Nephron progenitor cell (in vitro differentiated cells): ENCODE measurements around the gene ALG3.

Experiments
- DNase-seq: peaks from one replicate; pipeline ENCODE4 v3.0.0; 2021
- H3K27ac Mint-ChIP-seq: 2 replicates; pipeline ENCODE4 v1.8.0; 2021; ENCODE audit warnings: mild to moderate bottlenecking, moderate library complexity, mixed read lengths
- H3K27me3 Mint-ChIP-seq: 2 replicates; pipeline ENCODE4 v1.8.0; 2021; ENCODE audit warnings: mild to moderate bottlenecking, low read depth, mixed read lengths; ENCODE audit not compliant: poor library complexity
- H3K36me3 Mint-ChIP-seq: 2 replicates; pipeline ENCODE4 v1.8.0; 2021; ENCODE audit warnings: low read depth, mixed read lengths
- H3K4me1 Mint-ChIP-seq: 2 replicates; pipeline ENCODE4 v1.8.0; 2021; ENCODE audit warnings: mixed read lengths
- H3K4me3 Mint-ChIP-seq: 2 replicates; pipeline ENCODE4 v1.8.0; 2021; ENCODE audit warnings: mild to moderate bottlenecking, moderate library complexity, mixed read lengths
- H3K9me3 Mint-ChIP-seq: 2 replicates; pipeline ENCODE4 v1.8.0; 2021; ENCODE audit warnings: mild to moderate bottlenecking, moderate library complexity, mixed read lengths
- CTCF ChIP-seq: fragments of 200-600 bp; sonication (generic); IDR thresholded peaks from 2 replicates; pipeline ENCODE4 v1.5.0; 2021; ENCODE audit warnings: antibody characterized with exemption

ALG3 gene

GRCh38 chr3:184290331-184290730, 41.6 kb upstream of the ALG3 start:
- no peak overlapping the region for H3K27ac Mint-ChIP-seq
- no peaks in the 10 kb centered on the region for H3K9me3 Mint-ChIP-seq
- no peaks in the 10 kb centered on the region for H3K4me1 Mint-ChIP-seq
- peaks cover 75% of the 10 kb centered on the region for H3K27me3 Mint-ChIP-seq
- no peak for DNase-seq
- TF ChIP-seq CTCF = no peak
- no peaks in the 10 kb centered on the region for H3K36me3 Mint-ChIP-seq
- no peak overlapping the region for H3K4me3 Mint-ChIP-seq

GRCh38 chr3:184289426-184289938, 40.7 kb upstream of the ALG3 start:
- no peaks in the 10 kb centered on the region for H3K9me3 Mint-ChIP-seq
- no peaks in the 10 kb centered on the region for H3K36me3 Mint-ChIP-seq
- peaks cover 76% of the 10 kb centered on the region for H3K27me3 Mint-ChIP-seq
- no peak overlapping the region for H3K4me3 Mint-ChIP-seq
- no peak overlapping the region for H3K27ac Mint-ChIP-seq
- DNase-seq = peak; percentile 69
- peak; percentile 57 for TF ChIP-seq CTCF
- H3K4me1 Mint-ChIP-seq = no peaks in the 10 kb centered on the region

GRCh38 chr3:184284696-184285095, 35.9 kb upstream of the ALG3 start:
- Mint-ChIP-seq H3K36me3 (no peaks in the 10 kb centered on the region), H3K27me3 (peaks cover 83% of the 10 kb centered on the region), H3K4me3 (no peak overlapping the region), H3K4me1 (no peaks in the 10 kb centered on the region), H3K9me3 (no peaks in the 10 kb centered on the region), H3K27ac (no peak overlapping the region)
- peak; percentile 55 for DNase-seq
- no peak for TF ChIP-seq CTCF

- no peak overlapping the region for H3K27ac Mint-ChIP-seq
- no peak for TF ChIP-seq CTCF
- no peak overlapping the region for H3K4me3 Mint-ChIP-seq
- peaks cover 83% of the 10 kb centered on the region for H3K27me3 Mint-ChIP-seq
- H3K36me3 Mint-ChIP-seq = no peaks in the 10 kb centered on the region
- DNase-seq = no peak
- no peaks in the 10 kb centered on the region for H3K4me1 Mint-ChIP-seq
- H3K9me3 Mint-ChIP-seq = no peaks in the 10 kb centered on the region
Observed at GRCh38 chr3:184283681-184284080, 34.9 kb upstream of the ALG3 start.

GRCh38 chr3:184282941-184283340, 34.2 kb upstream of the ALG3 start:
- H3K4me3 Mint-ChIP-seq = no peak overlapping the region
- peaks cover 83% of the 10 kb centered on the region for H3K27me3 Mint-ChIP-seq
- no peaks in the 10 kb centered on the region for H3K4me1 Mint-ChIP-seq
- H3K36me3 Mint-ChIP-seq = no peaks in the 10 kb centered on the region
- no peaks in the 10 kb centered on the region for H3K9me3 Mint-ChIP-seq
- no peak for DNase-seq
- no peak for TF ChIP-seq CTCF
- H3K27ac Mint-ChIP-seq = no peak overlapping the region

GRCh38 chr3:184277366-184277765, 28.6 kb upstream of the ALG3 start:
- no peak overlapping the region for H3K27ac Mint-ChIP-seq
- DNase-seq = no peak
- no peak for TF ChIP-seq CTCF
- H3K27me3 Mint-ChIP-seq = peaks cover 96% of the 10 kb centered on the region
- H3K4me3 Mint-ChIP-seq = no peak overlapping the region
- H3K36me3 Mint-ChIP-seq = no peaks in the 10 kb centered on the region
- H3K4me1 Mint-ChIP-seq = peaks cover 5% of the 10 kb centered on the region
- H3K9me3 Mint-ChIP-seq = no peaks in the 10 kb centered on the region
